HEK293 (cell line): ENCODE data around the gene GPR161.

Experiments
- CTCF ChIA-PET: fragments of 350-600 bp; formaldehyde crosslinking; extraction: SDS; loops from one replicate; lab custom pipeline; 2021; ENCODE audit warnings: antibody characterized with exemption; lab: Yijun Ruan, JAX
- POLR2A ChIA-PET: fragments of 300-600 bp; formaldehyde crosslinking; extraction: SDS; loops from one replicate; lab custom pipeline; 2020; ENCODE audit warnings: antibody characterized with exemption, inconsistent platforms; lab: Yijun Ruan, JAX
- H3K27ac ChIP-seq: fragments of 200-500 bp; sonication (Bioruptor generic); 2 replicates; pipeline ENCODE4 v1.5.1; 2014; ENCODE audit warnings: low read depth, low read length, control low read depth, inconsistent platforms; ENCODE audit errors: extremely low read depth
- H3K36me3 ChIP-seq, 2 experiments: fragments of 200-500 bp in 1 of 2; sonication (Bioruptor generic) in 1 of 2; 1 replicate in 1 of 2; 2 replicates in 1 of 2; pipeline ENCODE4 v1.5.1; 2014 to 2017; ENCODE audit warnings: inconsistent platforms in 2 of 2, low read length in 2 of 2; ENCODE audit not compliant: control insufficient read depth in 2 of 2, insufficient read depth in 1 of 2
- H3K4me1 ChIP-seq: fragments of 200-500 bp; sonication (Bioruptor generic); 2 replicates; pipeline ENCODE4 v1.5.1; 2014; ENCODE audit warnings: mild to moderate bottlenecking, low read length, inconsistent platforms; ENCODE audit not compliant: control insufficient read depth, insufficient read depth
- H3K4me3 ChIP-seq: 2 replicates; pipeline ENCODE4 v1.5.1; 2011; ENCODE audit warnings: low read depth, mild to moderate bottlenecking, control low read depth, low read length, moderate library complexity
- H3K9me3 ChIP-seq: fragments of 200-500 bp; sonication (Bioruptor generic); 2 replicates; pipeline ENCODE4 v1.5.1; 2014; ENCODE audit warnings: low read depth, low read length, inconsistent platforms; ENCODE audit not compliant: control insufficient read depth, insufficient read depth
- CTCF ChIP-seq: fragments of 450-650 bp; formaldehyde crosslinking; IDR thresholded peaks from 2 replicates; pipeline ENCODE4 v1.5.1; 2016; ENCODE audit warnings: missing biosample characterization, missing genetic modification characterization
- GLIS1 ChIP-seq: fragments of 450-650 bp; formaldehyde crosslinking; IDR thresholded peaks from 2 replicates; pipeline ENCODE4 v1.5.1; 2016; ENCODE audit warnings: missing biosample characterization, missing genetic modification characterization
- GLIS2 ChIP-seq: fragments of 450-650 bp; formaldehyde crosslinking; IDR thresholded peaks from 2 replicates; pipeline ENCODE4 v1.5.1; 2016; ENCODE audit warnings: missing biosample characterization, missing genetic modification characterization
- HOXA7 ChIP-seq: sonication (generic); formaldehyde crosslinking; IDR thresholded peaks from 2 replicates; pipeline ENCODE4 v1.8.1; 2022; ENCODE audit warnings: missing genetic modification reagents, borderline replicate concordance
- KLF1 ChIP-seq: fragments of 450-650 bp; formaldehyde crosslinking; IDR thresholded peaks from 2 replicates; pipeline ENCODE4 v1.5.1; 2016; ENCODE audit warnings: missing biosample characterization, missing genetic modification characterization
- KLF10 ChIP-seq: fragments of 450-650 bp; IDR thresholded peaks from 2 replicates; pipeline ENCODE4 v1.5.1; 2018; ENCODE audit warnings: missing biosample characterization, mild to moderate bottlenecking, missing genetic modification characterization
- KLF9 ChIP-seq: fragments of 450-650 bp; formaldehyde crosslinking; IDR thresholded peaks from 2 replicates; pipeline ENCODE4 v1.5.1; 2016; ENCODE audit warnings: missing biosample characterization, missing genetic modification characterization, low read depth
- PRDM1 ChIP-seq: fragments of 450-650 bp; formaldehyde crosslinking; IDR thresholded peaks from 2 replicates; pipeline ENCODE4; 2016; ENCODE audit warnings: missing biosample characterization, missing genetic modification characterization
- PRDM6 ChIP-seq: fragments of 450-650 bp; formaldehyde crosslinking; IDR thresholded peaks from 2 replicates; pipeline ENCODE4 v1.5.1; 2017; ENCODE audit warnings: missing biosample characterization, missing genetic modification characterization
- TRIM28 ChIP-seq: IDR thresholded peaks from 2 replicates; pipeline ENCODE4 v1.6.1; 2011; ENCODE audit warnings: low read length, control low read depth, borderline replicate concordance
- ZBTB10 ChIP-seq: fragments of 450-650 bp; formaldehyde crosslinking; IDR thresholded peaks from 2 replicates; pipeline ENCODE4 v1.5.1; 2016; ENCODE audit warnings: missing biosample characterization, missing genetic modification characterization
- ZBTB21 ChIP-seq: fragments of 450-650 bp; formaldehyde crosslinking; IDR thresholded peaks from 2 replicates; pipeline ENCODE4 v1.5.1; 2017; ENCODE audit warnings: missing biosample characterization, missing genetic modification characterization
- ZNF121 ChIP-seq: fragments of 450-650 bp; formaldehyde crosslinking; IDR thresholded peaks from 2 replicates; pipeline ENCODE4 v1.5.1; 2016; ENCODE audit warnings: missing biosample characterization, missing genetic modification characterization
- ZNF140 ChIP-seq: fragments of 450-650 bp; formaldehyde crosslinking; IDR thresholded peaks from 2 replicates; pipeline ENCODE4 v1.5.1; 2016; ENCODE audit warnings: missing biosample characterization, missing genetic modification characterization
- ZNF169 ChIP-seq: fragments of 450-650 bp; formaldehyde crosslinking; IDR thresholded peaks from 2 replicates; pipeline ENCODE4 v1.5.1; 2016; ENCODE audit warnings: missing biosample characterization, missing genetic modification characterization
- ZNF2 ChIP-seq: fragments of 450-650 bp; formaldehyde crosslinking; IDR thresholded peaks from 2 replicates; pipeline ENCODE4 v1.5.1; 2016; ENCODE audit warnings: missing biosample characterization, missing genetic modification characterization
- ZNF211 ChIP-seq: fragments of 450-650 bp; formaldehyde crosslinking; IDR thresholded peaks from 2 replicates; pipeline ENCODE4 v1.5.1; 2016; ENCODE audit warnings: low read depth, missing biosample characterization, missing genetic modification characterization
- ZNF24 ChIP-seq: fragments of 450-650 bp; formaldehyde crosslinking; IDR thresholded peaks from 2 replicates; pipeline ENCODE4 v1.5.1; 2016; ENCODE audit warnings: missing biosample characterization, missing genetic modification characterization
- ZNF248 ChIP-seq: fragments of 450-650 bp; formaldehyde crosslinking; IDR thresholded peaks from 2 replicates; pipeline ENCODE4 v1.5.1; 2017; ENCODE audit warnings: missing biosample characterization, missing genetic modification characterization
- ZNF366 ChIP-seq: fragments of 450-650 bp; formaldehyde crosslinking; conservative IDR thresholded peaks from 2 replicates; pipeline ENCODE4 v1.5.1; 2016; ENCODE audit warnings: missing biosample characterization, missing genetic modification characterization
- ZNF473 ChIP-seq: fragments of 450-650 bp; formaldehyde crosslinking; IDR thresholded peaks from 2 replicates; pipeline ENCODE4 v1.5.1; 2017; ENCODE audit warnings: missing biosample characterization, missing genetic modification characterization
- ZNF501 ChIP-seq: fragments of 450-650 bp; formaldehyde crosslinking; IDR thresholded peaks from 2 replicates; pipeline ENCODE4 v1.5.1; 2016; ENCODE audit warnings: missing biosample characterization, missing genetic modification characterization
- ZNF707 ChIP-seq: fragments of 450-650 bp; formaldehyde crosslinking; IDR thresholded peaks from 2 replicates; pipeline ENCODE4 v1.5.1; 2016; ENCODE audit warnings: missing biosample characterization, missing genetic modification characterization
- TF ChIP-seq, protein P1 (sequence below): fragments of 450-650 bp; formaldehyde crosslinking; optimal IDR thresholded peaks from 2 replicates; pipeline ENCODE3; 2016; ENCODE audit warnings: missing biosample characterization, mild to moderate bottlenecking, missing genetic modification characterization

The GPR161 gene

DNA sequence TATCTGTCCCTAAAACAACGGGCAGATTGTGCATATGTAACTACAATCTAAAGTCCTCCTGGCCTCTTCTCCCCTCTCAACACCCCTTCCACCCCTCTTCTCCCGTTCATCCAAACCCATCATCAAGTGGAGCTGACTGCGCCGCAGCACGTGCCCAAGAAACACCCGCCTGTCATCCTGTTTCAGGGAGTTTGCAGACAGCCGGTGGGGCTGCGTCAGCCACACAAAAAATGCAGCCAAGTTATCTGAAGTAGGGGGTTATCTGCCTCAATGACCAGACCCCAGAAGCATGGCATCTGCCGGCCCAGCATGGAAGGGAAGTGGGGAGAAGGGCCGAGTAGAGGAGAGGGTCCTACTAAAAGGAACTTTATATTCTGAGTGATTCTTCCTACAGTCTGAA is 49.0 kb downstream of the GPR161 start:
- no peak overlapping the region for H3K27ac ChIP-seq
- no peaks in the 10 kb centered on the region for H3K4me1 ChIP-seq
- ChIA-PET POLR2A (no interaction called here), CTCF (interaction anchor here (1.0 kb wide), 1 partner anchor 255 kb away, joined by 5 read pairs; no protein-coding TSS in a partner anchor)
- H3K36me3 ChIP-seq = peaks cover 0 to 44% of the 10 kb centered on the region in 2 experiments; a peak in 1 of 3 replicates
- no peak overlapping the region for H3K4me3 ChIP-seq
- no peaks in the 10 kb centered on the region for H3K9me3 ChIP-seq
- TF ChIP-seq ZBTB21 (tag by site-specific recombination) = no peak
- TF ChIP-seq ZBTB10 = no peak

GRCh38 chr1:168086438-168086837 is 50.3 kb downstream of the GPR161 start:
- H3K4me3 ChIP-seq = no peak overlapping the region

GRCh38 chr1:168085401-168085872 is 51.3 kb downstream of the GPR161 start:
- CTCF ChIA-PET = interaction anchor here (0.5 to 4.2 kb wide), 16 partner anchors 7 to 949 kb away, joined by 3 to 55 read pairs (median 4); partner anchors contain the start of genes DCAF6 and GPR161
- no peak overlapping the region for H3K27ac ChIP-seq
- no peak overlapping the region for H3K4me3 ChIP-seq
- POLR2A ChIA-PET = no interaction called here
- no peaks in the 10 kb centered on the region for H3K9me3 ChIP-seq
- peaks cover 0 to 46% of the 10 kb centered on the region in 2 experiments; a peak in 1 of 3 replicates for H3K36me3 ChIP-seq
- H3K4me1 ChIP-seq = no peaks in the 10 kb centered on the region
- TF ChIP-seq ZNF121 (tag by site-specific recombination) (no peak), GLIS2 (tag by site-specific recombination) (no peak), PRDM1 (tag by site-specific recombination) (no peak), ZNF248 (tag by site-specific recombination) (no peak), ZNF2 (tag by site-specific recombination) (no peak), KLF10 (tag by site-specific recombination) (no peak), ZNF707 (no peak), ZNF169 (tag by site-specific recombination) (no peak), KLF1 (tag by site-specific recombination) (no peak), ZNF140 (tag by site-specific recombination) (no peak), ZNF473 (tag by site-specific recombination) (no peak), PRDM6 (no peak), ZNF211 (tag by site-specific recombination) (no peak), ZNF501 (tag by site-specific recombination) (no peak), KLF9 (tag by site-specific recombination) (no peak), HOXA7 (no peak), ZNF366 (no peak)
- TF ChIP-seq, protein P1, sequence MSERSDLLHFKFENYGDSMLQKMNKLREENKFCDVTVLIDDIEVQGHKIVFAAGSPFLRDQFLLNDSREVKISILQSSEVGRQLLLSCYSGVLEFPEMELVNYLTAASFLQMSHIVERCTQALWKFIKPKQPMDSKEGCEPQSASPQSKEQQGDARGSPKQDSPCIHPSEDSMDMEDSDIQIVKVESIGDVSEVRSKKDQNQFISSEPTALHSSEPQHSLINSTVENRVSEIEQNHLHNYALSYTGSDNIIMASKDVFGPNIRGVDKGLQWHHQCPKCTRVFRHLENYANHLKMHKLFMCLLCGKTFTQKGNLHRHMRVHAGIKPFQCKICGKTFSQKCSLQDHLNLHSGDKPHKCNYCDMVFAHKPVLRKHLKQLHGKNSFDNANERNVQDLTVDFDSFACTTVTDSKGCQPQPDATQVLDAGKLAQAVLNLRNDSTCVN = no peak

More at GRCh38 chr1:168086438-168086837, 50.3 kb downstream of the GPR161 start:
- POLR2A ChIA-PET = no interaction called here
- TF ChIP-seq ZNF24 (no peak), GLIS1 (tag by site-specific recombination) (peak; percentile 56), TRIM28 (no peak), CTCF (tag by site-specific recombination) (0 out of 2 replicates have a peak, but pooled peaks have one; percentile 12)
- H3K36me3 ChIP-seq = peaks cover 0 to 47% of the 10 kb centered on the region in 2 experiments; a peak in 1 of 3 replicates
- H3K27ac ChIP-seq = no peak overlapping the region
- H3K4me1 ChIP-seq = no peaks in the 10 kb centered on the region
- no peaks in the 10 kb centered on the region for H3K9me3 ChIP-seq
- CTCF ChIA-PET = interaction anchor here (0.6 to 1.6 kb wide), 4 partner anchors 9 to 150 kb away, joined by 3 to 4 read pairs (median 3); partner anchors contain the start of gene DCAF6
